ENCODE results near the gene RTL3.
"Not testable (repeated sequence)": the region's sequence is repeated elsewhere in the genome, so short reads cannot be mapped to it uniquely, and the experiment has no call there.

RTL3 gene

DNA sequence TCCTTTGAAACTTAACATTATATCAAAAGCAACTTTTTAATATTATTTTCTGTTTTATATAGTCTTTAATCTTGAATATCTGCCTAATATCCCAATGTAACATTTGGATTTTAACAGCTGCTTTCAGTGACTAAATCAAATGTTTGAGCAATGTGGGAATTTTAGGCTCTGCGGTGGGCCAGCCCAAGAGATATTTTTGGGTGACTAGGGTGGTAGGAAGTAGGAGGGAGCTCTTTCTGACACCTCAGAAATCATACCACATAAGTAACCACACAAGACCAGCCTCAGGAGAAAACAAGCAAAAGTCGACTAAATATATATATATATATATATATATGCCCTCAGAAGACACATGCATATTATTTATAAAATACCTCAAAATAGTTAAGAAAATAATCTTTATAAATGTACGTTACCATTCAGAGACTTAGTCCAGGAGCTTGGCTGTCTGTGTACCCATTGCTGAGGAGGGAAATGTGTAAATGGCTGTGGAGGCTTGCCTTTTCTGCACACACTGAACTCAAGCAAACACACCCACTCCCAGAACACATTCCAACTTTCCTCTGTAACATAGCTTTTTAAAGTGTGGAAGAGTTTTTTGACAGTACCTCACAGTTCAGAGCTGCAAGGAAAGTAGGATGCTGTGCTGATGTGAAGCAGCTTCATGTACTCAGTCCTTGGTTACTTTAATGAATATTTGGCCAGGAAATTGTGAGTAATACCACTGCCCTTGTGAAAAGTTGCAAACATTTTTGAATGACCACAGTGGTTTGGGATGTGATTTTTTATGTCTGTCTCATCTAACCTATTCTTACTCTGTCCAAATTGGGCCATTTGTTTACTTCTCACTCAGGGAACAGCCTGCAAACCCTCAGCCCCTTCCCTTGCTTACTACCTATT lies at the start of gene RTL3:
Gene RTL3 (minus strand): TSS at position 484 of the 900 bp plus-strand sequence. CDS start 908 bp downstream, outside the sequence.
- no peak for DNase-seq (ENCODE audit: low read depth in 2 of 2)

- no peak for DNase-seq (ENCODE audit: low read depth in 2 of 2)
Observed at GRCh38 chrX:78708816-78709215, 49.7 kb upstream of the RTL3 start.

- no peak for DNase-seq (ENCODE audit: low read depth in 2 of 2)
Observed at GRCh38 chrX:78708262-78708661, 49.1 kb upstream of the RTL3 start.

- no peak for DNase-seq (ENCODE audit: low read depth in 2 of 2)
Observed at GRCh38 chrX:78706071-78706470, 46.9 kb upstream of the RTL3 start.

- DNase-seq (ENCODE audit: low read depth in 2 of 2), result no peak
Observed at GRCh38 chrX:78693536-78693935, 34.4 kb upstream of the RTL3 start.

GRCh38 chrX:78693012-78693411 lies 33.9 kb upstream of the RTL3 start:
- no peak for DNase-seq (ENCODE audit: low read depth in 2 of 2)

GRCh38 chrX:78687586-78687985 lies 28.5 kb upstream of the RTL3 start:
- no peak for DNase-seq (ENCODE audit: low read depth in 2 of 2)

DNA sequence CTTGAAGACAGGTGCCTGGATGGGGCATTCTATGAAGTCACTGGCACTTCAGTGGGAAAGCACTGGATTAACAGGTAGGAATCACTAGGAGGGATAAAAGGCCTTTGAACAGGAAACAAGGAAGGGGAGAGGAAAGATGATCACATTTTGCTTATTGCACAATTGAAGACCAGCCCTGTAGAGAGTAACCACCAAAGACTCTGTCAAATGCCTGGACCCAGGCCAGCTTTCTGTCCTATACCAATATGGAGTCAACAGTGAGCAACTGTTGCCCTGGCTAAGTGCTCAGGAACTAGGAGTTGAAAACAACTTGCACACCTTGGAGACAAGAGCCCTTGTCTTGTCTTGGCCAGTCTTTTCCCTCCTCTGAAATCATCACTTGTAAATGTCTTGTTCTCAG lies 14.1 kb upstream of the RTL3 start:
- no peak for DNase-seq (ENCODE audit: low read depth in 2 of 2)

- DNase-seq (ENCODE audit: low read depth in 2 of 2), result no peak
Observed at GRCh38 chrX:78665342-78665741, 6.2 kb upstream of the RTL3 start.

DNA sequence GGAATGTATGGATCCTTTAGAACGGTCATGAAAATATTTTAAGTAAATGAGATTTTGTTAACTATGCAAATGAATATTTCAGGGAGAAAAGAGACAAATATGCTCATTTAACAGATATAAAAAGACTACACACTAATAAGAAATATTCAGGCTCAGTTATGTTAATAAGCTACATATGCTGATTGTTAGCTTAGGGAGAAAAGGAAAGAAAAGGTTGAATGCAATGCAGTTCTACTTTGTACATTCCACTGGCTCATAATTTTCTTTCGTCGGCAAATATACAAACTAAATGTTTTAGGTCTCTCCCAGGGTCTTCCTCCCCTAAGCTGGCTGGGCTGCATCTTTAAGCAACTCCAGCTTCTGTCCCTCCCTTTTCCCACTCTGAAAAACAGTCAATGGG lies 2.7 kb upstream of the RTL3 start:
- DNase-seq (ENCODE audit: low read depth in 2 of 2), result no peak

DNA sequence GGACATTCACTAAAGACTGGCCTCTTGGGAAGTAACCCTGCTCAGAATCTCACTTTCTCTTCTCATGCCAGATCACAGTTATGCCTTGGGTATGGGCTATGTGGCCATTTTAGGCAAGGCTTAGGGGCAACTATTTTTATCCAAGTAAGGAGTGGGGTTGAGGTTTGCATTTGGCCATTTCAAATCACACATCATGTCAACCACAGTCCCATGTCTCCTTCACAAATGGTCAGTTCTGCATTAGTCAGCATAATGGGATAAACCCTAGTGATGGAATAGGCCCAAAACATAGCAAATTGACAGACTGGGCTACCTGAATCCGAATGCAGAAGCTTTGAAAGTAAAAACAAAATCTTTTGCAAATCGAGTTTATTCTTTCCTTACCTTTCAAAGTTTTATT lies 827 bp upstream of the RTL3 start:
- DNase-seq (ENCODE audit: low read depth in 2 of 2), result no peak

DNA sequence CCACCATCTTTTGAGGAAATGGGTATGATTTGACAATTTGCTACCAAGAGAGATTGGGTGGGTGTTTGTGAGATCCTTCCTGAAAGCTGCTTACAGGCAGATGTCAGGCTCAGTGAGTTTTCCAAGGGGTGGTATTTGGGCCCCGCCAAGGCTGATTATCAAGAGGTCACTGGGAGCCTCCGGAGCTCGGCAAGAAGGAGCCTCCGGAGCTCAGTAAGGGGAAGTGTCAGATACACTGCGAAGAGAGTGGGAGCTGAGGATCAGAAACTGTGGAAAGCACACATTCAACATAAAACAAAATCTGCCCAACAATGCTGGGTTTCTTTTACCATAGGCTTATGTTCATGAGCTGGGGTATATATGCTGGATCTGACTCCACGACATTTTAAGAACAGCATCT lies 714 bp downstream of the RTL3 start:
- DNase-seq (ENCODE audit: low read depth in 2 of 2), result no peak

DNA sequence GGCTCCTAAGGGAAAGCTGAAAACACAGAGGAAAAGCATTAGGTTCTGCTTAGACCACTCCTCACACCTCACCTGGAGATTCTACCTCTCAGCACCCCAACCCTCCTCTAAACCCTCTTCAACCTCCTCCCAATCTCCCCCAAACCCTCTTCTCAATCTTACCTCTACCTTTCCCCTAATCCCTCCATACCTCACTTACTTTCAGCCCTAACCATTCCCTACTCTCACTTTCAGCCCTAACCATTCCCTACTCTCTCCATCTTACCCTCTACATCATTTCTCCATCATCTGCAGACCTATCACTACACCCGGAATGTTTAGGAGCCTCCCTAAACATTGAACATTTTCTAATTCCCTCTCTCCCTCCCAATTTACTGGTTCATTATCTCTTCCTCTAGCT lies 3.5 kb downstream of the RTL3 start:
- DNase-seq (ENCODE audit: low read depth in 2 of 2), result no peak

- no peak for DNase-seq (ENCODE audit: low read depth in 2 of 2)
Observed at GRCh38 chrX:78653118-78653822, 5.9 kb downstream of the RTL3 start.

- no peak for DNase-seq (ENCODE audit: low read depth in 2 of 2)
Observed at GRCh38 chrX:78650906-78651437, 8.2 kb downstream of the RTL3 start.

GRCh38 chrX:78643874-78644273 lies 15.3 kb downstream of the RTL3 start:
- no peak for DNase-seq (ENCODE audit: low read depth in 2 of 2)

GRCh38 chrX:78643096-78643495 lies 16.0 kb downstream of the RTL3 start:
- DNase-seq (ENCODE audit: low read depth in 2 of 2), result no peak

DNA sequence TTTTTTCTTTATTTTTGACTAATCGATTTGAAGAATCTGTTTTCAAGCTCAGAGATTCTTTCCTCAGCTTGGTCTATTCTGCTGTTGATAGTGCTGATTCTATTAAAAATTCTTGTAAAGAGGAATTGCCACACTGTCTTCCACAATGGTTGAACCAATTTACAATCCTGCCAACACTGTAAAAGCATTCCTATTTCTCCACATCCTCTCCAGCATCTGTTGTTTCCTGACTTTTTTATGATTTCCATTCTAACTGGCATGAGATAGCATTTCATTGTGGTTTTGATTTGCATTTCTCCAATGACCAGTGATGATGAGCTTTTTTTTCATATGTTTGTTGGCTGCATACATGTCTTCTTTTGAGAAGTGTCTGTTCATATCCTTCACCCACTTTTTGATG lies 23.0 kb downstream of the RTL3 start:
- not testable (repeated sequence) for DNase-seq (ENCODE audit: low read depth in 2 of 2)

DNA sequence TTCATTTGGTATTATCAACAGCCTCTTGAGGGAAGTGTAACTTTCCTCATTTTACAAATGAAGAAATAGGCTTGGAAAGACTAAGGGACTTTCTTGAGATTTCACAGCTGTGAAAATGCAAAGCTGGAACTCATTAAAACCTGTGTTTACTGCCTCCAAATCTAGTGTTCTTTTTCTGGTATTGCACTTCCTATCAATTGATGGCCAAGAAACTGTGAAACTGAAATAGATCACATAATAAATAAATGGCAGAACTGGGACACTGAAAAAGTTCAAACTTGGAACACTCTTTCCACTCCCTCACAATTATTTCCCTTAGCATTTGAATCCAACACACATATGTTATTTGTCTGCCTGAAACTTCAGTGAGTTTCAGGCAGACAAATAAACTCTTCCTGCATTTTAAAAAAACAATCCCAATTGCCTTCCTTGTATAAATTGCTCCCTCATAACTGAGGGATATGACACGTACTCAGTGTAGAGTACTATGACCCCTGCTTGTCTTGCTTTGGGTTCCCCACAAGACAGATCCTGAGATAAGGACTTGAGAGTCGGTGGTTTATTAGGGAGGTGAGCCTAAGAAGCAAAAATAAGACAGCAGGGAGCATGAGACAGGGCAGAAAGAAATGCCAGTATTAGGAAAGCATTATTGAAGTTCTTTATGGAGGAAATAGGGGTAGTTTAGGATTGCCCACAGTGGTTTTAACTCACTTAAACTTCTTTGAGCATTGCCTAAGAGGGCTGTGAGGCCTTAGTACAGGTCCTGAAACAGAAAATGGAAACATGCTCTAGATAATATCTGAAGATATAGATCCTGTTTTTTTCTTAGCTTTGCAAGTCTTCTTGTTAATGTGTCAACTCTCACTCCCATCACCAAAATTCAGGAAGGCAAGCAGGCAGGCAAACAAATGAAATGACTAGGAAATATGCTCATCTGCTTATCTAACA lies 33.9 kb downstream of the RTL3 start:
- DNase-seq (ENCODE audit: low read depth in 2 of 2), result no peak

GRCh38 chrX:78624426-78624825 lies 34.7 kb downstream of the RTL3 start:
- no peak for DNase-seq (ENCODE audit: low read depth in 2 of 2)

DNA sequence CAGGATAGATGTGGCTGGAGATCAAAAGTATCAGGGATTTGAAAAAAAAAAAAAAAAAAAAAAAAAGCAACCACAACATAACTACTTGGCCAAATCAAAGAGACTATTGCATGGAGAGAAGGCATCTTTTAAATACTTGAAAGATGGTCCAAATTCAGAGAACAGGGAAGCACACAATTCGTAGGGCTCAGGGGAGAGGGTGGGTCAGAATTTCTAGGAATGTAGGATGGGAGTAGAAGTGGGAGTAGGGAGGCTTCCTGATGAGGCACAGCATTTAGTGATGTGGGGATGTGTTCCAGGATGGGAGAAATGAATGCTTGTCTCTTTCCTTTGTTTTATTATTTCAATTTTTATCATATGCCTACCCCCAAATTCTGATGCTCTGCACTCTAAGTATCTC lies 36.3 kb downstream of the RTL3 start:
- no peak for DNase-seq (ENCODE audit: low read depth in 2 of 2)

DNA sequence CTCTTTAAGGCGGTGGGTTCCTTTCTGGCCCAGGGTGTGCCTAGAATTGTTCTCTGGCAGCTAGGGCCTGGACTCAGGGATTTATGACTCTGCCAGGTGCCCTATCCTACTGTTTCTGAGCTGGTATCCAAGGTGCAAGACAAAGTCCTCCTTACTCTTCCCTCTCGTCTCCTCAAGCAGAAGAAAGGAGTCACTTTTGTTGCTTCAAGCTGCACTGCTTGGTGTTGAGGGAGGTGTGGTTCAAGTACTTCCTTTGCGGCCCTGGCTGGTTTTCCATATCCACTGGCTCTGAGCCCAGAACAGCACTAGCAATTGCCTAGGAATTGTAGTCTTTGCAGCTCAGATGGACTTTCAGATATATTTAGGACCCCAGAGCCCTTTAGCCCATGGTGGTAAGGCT lies 39.3 kb downstream of the RTL3 start:
- no peak for DNase-seq (ENCODE audit: low read depth in 2 of 2)
